CD1c-positive myeloid dendritic cell (primary cell): ENCODE data around the gene TAF1B.
"Not testable (repeated sequence)": the region's sequence is repeated elsewhere in the genome, so short reads cannot be mapped to it uniquely, and the experiment has no call there.

ENCODE experiments used
- DNase-seq: peaks from one replicate; pipeline ENCODE4 v3.0.0-alpha.2; 2016; ENCODE audit errors: extremely low spot score

The TAF1B gene

DNA sequence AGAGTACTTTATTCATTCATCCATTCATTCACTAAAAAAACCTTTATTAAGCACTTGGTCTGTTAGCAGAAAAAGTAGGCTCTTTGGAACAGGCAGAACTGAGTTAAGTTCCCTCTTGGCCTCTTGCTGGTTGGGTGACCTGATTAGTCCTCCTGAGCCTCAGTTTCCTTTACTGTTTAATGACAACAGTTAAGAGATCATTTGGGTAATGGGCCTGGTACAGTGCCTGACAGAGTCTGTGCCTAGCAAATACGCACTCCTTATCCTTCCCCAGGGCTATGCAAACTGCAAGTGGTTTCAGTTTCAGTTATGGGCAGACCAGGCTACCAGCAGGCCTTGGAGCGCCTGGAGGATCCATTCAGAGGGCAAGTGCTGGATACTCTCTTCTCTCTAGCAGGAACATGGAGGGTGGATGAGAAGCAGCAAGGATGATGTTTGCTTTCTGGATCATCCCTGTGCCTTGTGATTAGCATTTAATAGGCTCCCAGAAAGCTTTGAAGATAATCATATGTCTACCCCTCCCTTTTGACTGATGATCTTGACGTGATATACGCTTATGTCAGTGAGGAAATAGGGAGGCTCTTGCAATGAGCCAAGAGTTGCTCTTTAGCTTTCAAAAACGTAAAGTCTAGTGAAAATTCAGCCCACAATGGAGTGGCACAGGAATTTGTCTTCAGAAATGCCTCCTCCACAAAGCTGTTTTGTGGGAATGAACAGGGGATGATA is 12.4 kb upstream of the TAF1B start:
- no peak for DNase-seq

- no peak for DNase-seq
These were observed 11.6 kb upstream of the TAF1B start for GRCh38 chr2:9831670-9832069.

DNA sequence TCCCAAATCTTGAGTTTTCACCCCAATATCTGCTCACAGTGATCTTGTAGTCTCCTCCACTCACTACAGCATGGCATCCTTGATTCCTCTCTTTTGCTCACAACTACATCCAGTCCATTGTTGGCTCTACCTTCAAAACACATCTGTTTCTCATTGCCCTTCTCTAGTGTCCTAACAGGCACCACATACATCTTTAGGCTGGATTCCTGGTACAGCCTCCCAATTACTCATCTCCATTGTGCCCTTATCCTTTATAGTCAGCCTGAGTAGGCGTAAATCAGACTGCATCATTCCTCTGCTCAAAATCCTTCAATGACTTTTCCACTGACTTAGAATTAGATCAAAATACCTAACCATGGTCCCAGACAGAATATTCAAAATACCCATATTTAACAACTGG is 10.7 kb upstream of the TAF1B start:
- DNase-seq, result no peak

- DNase-seq, result not testable (repeated sequence)
These were observed 8.2 kb upstream of the TAF1B start for GRCh38 chr2:9835068-9835467.

DNA sequence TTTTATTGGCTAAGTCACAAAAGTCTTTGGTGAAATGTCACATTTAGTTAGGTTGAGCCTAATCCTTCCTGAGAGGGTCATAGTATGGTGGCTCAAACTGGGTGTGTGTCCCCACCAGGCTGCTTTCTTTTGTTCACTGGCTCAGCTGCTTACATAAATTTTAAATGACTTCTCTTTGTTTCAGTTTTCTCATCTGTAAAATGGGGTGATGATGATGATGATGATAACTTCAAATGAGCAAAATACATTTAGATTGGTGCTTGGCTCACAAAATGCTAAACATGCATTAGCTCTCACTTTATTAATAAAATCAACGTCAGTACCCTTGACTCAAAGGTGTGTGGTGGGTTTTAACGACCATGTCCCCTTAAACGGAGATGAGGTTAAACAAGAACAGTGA is 7.2 kb upstream of the TAF1B start:
- DNase-seq, result no peak

DNA sequence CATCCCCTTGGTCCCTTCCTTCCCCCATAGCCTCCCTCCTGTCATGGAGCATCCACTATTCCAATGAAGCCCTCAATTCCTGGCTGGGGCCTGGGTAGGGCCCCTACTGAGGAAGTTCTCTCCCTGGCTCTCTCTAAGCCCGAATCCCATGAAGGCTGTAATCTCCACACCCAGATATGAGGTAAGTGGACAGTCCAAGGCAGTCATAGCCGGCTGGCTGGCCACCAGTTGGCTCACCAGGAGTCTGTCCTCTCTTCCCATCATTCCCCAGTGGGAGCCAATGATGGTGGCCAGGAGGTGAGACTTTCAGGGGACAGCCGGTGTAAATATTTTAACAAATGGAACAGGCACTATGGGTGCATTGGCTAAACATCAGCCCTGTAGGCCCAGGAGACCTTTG is 6.8 kb upstream of the TAF1B start:
- no peak for DNase-seq

- DNase-seq, result no peak
These were observed 5.8 kb upstream of the TAF1B start for GRCh38 chr2:9837451-9837850.

GRCh38 chr2:9838391-9838790 is 4.9 kb upstream of the TAF1B start:
- no peak for DNase-seq

DNA sequence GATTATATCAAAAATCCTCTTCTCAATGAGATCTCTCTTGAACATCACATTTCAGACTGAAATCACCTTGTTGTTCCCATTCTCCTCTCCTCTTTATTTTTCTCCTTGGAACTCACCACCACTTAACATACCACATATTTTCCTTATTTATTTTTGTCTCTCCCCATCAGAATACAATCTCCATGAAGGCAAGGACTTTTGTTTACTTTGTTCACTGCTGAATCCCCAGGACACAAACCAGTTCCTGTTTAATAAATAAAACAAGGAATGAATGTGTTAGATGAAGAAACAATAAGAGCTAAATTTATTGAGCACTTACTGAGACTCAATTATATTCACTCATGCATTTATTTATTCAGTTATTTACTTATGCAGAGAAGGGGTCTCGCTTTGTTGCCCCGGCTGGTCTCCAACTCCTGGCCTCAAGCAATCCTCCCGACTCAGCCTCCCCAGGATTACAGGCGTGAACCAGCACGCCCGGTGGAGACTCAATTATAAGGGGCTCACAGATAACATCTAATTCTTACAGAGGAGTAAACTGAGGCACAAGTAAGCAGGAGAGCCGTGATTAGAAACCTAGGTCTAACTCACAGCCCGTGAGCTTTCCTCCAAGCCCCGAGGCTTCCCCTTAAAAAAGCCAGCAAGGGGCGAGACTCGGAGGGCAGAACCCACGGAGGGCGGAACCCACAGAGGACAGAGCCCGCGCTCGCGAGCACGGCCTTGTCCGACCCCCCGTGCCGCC is 616 bp upstream of the TAF1B start:
- no peak for DNase-seq

GRCh38 chr2:9844036-9844483 is 786 bp downstream of the TAF1B start:
- DNase-seq, result no peak

DNA sequence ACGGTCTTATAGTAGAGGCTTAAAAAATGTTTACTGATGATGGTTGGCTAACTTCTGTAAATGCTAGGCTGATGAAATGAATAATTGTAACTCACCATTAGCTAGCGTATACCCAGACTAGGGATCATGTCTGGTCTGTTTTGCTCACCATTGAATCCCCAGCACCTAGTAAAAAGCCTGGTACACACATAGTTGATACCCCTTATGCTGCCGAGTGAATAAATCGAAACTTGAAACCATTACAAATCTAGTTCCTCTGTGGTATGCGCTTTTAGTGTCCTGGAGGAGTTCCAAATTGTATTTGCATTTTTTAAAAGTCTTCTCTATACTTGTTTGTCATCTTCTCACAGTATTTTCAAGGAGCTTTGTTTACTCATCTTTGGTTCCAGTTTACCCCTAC is 1.3 kb downstream of the TAF1B start:
- DNase-seq, result peak; percentile 47

DNA sequence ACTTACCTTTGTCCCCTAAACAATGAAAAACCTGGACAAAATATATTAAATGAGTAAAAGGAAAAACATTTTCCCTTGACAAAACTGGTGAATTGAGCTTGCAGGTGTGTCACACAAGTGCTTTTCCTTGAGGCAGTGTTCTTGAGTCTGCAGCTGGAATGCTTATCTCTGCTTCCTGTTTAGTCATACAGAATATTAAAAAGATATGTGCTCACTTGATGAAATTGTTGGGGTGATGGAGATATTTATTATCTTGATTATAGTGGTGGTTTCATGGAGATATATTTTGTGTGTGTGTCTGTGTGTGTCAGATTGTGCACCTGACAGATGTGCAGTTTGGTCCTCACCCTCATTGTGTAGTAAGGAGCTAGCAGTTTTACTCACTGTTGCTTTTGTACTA is 3.3 kb downstream of the TAF1B start:
- no peak for DNase-seq

GRCh38 chr2:9847140-9847539 is 3.9 kb downstream of the TAF1B start:
- no peak for DNase-seq

- DNase-seq, result no peak
These were observed 9.6 kb downstream of the TAF1B start for GRCh38 chr2:9852881-9853280.

GRCh38 chr2:9857814-9858729 is 14.8 kb downstream of the TAF1B start:
- no peak for DNase-seq

DNA sequence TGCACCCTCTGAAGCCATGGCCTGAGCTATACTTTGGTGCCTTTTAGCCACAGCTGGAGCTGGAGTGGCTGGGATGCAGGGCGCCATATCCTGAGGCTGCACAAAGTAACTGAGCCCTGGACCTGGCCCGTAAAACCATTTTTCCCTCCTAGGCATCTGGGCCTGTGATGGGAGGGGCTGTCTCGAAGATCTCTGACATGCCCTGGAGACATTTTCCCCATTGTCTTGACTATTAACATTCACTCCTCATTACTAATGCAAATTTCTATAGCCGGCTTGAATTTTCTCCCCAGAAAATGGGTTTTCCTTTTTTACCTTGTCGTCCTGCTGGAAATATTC is 15.4 kb downstream of the TAF1B start:
- DNase-seq, result no peak

- DNase-seq, result not testable (repeated sequence)
These were observed 17.8 kb downstream of the TAF1B start for GRCh38 chr2:9860922-9861580.

GRCh38 chr2:9867881-9868280 is 24.6 kb downstream of the TAF1B start:
- no peak for DNase-seq

DNA sequence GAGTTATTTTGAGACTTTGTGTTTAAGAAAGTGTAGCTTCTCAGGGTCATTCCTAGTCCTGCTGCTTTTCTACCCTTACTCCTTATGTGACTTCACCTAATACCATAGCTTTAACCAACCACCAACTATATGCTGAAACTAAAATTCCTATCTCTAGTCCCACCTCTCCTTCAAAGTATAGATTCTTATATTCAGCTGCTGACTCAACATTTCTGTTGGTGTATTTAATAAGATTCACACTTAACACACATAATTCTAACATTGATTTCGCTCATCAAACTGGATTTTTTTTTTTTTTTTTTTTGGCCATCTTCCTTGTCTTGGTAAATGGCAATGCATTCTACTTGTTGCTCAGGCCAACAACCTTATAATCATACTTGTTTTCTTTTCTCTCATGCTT is 30.1 kb downstream of the TAF1B start:
- no peak for DNase-seq

GRCh38 chr2:9877026-9877425 is 33.8 kb downstream of the TAF1B start:
- no peak for DNase-seq

DNA sequence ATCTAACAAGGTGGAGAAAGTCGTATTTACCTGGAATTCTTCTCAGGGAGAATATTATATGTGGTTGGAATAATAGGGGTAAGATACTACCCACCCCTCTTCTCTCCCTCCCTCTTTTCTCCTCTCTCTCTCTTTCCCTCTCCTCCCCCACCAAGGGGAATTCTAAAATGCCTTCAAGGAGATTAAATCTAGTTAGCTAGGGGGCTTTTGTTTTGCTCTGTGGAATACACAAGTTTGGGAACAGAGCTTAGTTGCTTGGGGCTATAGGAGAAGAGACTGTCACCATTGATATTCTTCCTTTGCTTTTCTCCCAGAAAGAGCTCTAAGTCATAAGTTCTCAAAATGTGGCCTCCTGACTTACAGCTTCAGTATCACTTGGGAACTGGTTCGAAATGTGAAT is 34.5 kb downstream of the TAF1B start:
- no peak for DNase-seq
